ENCODE measurements around the gene HCN3.
A peak's percentile ranks its signal among the peaks of the same experiment; 100 is the strongest.
"Not testable (repeated sequence)": the region's sequence is repeated elsewhere in the genome, so short reads cannot be mapped to it uniquely, and the experiment has no call there.

Gene HCN3

DNA sequence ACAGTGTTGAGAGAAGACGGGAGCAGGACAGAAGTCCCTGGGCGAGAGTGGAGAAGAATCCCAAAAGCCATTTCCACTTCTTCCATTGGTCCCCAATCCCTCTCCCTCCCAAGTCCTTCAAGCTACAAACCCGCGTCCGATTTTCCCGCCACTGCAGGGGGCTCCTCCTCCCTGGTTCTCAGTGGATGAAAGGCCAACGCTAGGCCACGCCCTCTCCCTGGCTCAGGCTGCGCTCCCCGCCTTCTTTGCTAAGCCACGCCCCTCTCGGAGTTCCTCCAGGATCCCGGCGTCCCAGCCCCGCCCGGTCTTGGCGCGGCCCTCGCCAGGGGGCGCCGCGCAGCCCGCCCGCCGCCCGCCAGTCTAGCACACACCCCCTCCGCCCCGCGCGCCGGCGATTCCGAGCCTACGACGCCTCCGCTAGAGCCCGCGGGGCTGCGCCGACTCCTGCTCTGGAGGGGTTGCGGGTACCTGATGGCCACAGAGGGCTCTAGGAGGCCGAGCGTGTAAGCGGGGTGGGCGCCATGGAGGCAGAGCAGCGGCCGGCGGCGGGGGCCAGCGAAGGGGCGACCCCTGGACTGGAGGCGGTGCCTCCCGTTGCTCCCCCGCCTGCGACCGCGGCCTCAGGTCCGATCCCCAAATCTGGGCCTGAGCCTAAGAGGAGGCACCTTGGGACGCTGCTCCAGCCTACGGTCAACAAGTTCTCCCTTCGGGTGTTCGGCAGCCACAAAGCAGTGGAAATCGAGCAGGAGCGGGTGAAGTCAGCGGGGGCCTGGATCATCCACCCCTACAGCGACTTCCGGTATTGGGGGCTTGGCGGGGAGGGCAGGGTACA is at the start of gene HCN3:
Gene HCN3, plus strand, starts transcription at position 394 of the 832 bp plus-strand sequence. Its CDS starts 128 bp downstream, at position 522.
- peak; percentile 99 for DNase-seq

DNA sequence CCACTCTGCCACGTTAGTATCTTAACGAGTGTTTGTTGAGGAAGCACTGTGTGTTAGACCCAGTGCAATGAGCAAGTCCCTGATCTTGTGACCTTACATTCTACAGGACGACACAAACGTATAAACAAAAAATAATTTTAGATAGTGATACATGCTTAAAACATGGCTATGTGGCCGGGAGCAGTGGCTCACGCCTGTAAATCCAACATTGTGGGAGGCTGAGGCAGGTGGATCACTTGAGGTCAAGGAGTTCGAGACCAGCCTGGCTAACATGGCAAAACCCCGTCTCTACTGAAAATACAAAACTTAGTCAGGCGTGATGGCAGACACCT is 49.2 kb upstream of the HCN3 start:
- DNase-seq, result no peak

DNA sequence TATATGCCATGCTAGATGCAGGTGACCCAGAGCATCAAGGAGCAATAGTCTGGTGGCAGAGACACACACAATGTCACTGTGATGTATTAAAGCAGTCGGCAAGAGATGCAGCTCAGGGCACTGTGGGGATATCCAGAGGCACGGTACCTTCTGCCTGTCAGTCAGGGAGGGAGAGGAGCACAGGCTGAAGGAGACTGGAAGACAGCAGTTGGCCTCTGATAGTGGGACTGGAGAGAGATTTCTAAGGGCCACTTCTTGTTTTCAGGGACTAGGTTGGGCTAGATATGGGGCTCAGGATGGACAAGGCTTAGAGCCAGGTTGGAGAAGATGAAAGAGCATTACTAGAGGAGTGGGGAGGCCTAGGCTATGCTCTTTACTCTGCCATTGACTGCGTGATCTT is 46.0 kb upstream of the HCN3 start:
- not testable (repeated sequence) for DNase-seq

DNA sequence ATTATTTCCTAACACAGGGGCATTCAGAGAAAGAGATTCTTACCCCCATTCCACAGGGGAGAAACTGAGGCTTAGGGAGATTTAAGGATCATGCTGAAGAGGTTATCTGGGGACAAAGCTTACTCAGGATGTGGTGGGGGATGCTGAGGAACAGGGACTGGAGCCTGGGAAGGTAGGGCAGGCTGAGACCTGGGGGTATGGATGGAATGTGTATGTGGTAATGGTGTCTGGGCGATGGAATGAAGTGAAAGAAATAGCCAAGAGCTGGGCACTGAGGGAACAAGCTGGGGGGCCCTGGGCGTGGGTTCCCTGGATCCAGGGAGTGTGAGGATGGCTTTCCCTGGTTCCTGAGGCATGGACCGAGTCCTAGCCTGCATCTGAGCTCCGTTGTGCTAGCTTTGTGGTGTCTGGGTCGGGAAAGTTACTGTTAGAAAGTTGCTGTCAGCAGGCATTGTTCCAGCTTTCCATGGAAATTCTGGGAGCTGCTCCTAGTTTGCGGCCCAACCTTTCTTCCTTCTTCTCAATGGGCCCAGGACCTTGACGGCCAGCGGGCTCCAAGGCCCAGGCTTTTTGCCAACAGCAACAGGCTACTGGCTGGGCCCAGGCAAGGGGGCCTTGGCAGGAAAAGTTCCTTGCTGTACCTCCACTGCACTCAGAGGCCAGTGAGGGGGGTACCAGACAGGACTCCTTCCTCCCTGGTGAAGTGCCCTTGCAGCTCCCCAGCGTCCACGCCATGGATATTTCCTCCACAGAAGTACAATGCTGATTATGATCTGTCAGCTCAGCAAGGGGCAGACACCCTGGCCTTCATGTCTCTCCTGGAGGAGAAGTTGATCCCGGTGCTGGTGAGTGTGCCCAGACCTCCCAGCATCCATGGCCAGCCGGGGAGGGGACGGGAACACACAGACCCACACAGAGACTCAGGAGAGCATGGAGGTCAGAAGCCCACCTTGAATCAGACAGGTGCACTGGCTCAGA is 45.0 kb upstream of the HCN3 start:
- DNase-seq, result peak; percentile 85

DNA sequence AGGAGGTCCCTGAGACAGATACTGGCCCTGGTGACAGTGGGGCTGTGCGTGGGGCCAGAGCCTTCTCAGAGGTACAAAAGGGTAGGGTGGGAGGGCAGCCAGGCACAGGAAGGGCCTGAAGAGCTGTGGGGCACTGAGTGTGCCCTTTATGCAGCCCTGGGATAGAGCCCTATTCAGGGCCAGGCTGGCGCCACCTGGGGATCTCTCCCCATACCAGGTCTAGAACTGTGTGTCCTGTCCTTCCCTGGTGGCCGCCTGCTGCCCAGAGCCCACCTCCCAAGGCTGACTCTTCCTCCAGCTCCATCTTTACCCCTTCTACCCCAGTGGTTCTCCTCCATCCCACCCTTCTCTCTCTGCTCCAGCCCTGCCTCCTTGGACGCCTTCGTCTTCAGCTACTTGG is 43.8 kb upstream of the HCN3 start:
- not testable (repeated sequence) for DNase-seq

DNA sequence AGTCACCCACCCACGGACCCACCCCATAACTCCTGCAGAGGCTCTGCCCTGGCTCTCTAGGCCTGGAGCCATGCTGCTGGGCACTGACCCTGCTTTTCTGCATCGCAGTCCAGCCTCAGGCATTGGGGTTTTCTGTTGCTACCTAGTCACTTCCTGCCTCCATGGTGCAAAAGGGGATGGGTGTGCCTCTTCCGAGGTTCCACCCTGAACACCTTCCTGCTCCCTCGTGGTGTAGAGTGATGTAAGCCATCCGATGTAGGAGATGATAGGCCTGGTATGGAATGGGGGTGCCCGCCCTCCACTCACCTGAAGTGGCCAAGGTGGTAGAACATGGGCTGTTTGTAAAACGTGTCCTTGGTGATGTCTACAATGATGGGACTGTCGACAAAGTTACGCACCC is 41.9 kb upstream of the HCN3 start:
- DNase-seq, result not testable (repeated sequence)

DNA sequence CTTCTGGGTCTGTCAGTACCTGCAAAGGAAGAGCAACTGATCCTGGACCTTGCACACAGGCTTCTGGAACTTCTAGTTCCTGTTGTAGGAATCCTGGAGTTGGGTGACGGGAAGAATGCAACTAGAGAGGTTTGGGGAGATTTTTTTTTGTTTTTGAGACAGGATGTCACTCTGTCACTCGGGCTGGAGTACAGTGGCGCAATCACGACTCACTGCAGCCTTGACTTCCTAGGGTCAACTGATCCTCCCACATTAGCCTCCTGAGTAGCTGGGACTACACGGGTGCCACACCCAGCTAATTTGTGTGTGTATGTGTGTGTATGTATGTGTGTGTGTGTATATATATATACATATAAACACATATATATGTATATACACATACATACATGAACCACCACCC is 40.8 kb upstream of the HCN3 start:
- no peak for DNase-seq

DNA sequence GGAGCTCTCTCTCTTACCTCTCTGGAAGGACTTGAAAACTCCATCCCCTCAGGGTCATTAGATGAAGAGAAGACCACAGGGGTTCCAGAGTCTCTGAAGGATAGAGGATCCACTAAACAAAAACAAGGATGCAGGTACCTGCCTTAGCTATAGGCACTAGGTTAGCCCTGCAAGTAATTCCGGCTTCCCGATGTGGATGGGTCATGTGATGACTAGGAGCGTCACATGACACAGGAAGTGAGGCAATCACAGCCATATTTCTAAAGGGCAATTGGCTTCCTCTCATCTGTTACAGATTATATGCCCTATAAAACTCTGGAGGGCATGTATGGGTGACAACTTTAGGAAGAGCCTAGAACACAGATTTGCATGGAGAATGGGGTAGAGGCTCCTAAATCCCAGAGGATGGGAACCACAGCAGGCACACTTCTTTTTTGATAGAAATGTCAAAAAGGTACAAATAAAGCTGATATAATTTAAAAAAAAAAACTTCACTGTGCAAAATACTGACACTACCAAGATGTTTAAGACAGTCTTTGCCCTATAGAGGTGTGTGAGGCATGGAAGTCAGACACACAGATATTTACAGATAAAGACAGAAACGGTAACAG is 36.1 kb upstream of the HCN3 start:
- peak; percentile 79 for DNase-seq

DNA sequence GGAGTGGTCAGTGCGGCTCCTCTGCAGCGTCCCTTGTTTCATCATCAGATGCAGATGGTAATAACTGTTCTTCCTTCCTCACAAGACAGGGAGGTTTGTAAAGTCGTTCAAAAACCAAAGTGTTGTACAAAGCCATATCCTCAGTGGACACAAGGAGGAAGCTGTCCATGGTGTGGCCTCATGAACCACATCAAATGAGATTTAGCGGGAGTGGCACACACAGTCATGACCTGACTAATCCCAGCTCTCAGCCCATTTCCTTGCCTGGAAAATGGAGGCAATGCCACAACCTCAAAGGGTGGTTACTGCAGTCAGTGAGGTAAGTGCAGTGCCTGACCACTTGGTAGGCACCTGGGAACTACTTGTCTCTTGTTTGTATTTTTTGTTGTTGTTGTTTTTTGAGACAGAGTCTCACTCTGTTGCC is 35.4 kb upstream of the HCN3 start:
- DNase-seq, result no peak

DNA sequence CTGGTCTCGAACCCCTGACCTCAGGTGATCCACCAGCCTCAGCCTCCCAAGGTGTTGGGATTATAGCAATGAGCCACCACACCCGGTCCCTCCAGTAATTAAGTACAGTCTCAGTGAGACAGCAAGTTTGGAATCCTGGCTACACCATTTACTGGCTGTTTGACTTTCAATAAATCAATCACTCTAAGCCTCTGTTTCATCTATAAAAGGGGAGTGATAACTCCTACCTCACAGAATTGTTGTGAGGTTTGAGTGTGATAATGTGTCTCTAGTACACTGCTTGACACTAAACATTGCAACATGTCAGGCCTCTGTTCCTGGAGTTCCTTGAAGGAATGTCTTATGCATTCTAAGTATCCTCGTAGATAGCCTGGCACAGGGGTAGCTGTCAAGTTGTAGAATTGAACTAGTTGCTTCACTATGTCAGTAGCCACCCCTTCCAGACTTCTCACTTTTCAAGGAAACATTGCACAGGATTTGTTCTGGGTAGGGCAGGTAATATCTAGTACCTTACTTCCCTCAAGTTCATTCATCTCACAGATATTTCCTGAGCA is 34.4 kb upstream of the HCN3 start:
- DNase-seq, result no peak

DNA sequence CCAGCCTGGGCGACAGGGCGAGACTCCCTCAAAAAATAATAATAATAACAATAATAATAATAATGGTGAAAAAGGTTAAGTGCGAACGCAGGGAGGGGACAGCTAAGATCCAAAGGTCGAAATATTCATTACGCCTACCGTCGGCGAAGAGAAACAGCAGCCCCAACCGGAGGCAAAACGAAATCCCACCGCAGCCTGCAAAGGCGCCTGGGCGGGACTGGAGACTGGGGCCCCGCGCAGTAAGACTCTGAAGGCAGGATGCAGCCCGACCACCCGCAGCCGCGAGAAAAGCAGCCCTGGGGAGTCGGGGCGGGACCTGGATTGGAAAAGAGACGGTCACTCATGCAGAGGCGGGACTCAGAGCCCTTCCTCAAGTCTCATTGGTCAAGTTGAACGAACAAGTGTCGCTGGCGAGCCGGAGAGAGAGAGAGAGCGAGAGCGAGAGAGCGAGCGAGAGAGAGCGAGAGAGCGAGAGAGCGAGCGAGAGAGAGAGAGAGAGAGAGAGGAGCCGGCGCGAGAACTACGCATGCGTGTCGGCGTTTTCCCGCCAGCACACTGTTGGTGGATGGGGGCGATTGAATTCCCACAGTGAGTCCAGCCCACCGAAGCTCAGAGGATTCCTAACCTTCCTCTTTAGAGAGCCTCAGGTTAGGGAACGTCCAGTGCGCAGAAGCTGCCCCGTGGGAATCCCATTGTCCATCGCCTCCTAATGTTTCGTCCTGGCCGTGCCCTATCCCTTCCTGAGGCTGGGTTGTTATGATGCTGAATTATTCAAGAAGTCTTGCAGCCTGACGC is 32.7 kb upstream of the HCN3 start:
- DNase-seq, result peak; percentile 99

DNA sequence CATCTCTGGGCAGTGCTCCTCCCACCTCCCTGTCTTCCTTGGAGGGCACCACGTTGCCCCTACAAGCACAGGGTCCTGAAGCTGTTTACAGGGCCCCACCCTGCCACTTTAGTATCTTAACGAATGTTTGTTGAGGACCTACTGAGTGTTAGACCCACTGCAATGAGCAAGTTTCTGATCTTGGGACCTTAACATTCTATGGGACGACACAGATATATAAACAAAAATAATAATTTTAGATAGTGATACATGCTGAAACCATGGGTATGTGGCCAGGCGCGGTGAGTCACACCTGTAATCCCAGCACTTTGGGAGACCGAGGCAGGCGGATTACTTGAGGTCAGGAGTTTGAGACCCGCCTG is 32.1 kb upstream of the HCN3 start:
- DNase-seq, result no peak

DNA sequence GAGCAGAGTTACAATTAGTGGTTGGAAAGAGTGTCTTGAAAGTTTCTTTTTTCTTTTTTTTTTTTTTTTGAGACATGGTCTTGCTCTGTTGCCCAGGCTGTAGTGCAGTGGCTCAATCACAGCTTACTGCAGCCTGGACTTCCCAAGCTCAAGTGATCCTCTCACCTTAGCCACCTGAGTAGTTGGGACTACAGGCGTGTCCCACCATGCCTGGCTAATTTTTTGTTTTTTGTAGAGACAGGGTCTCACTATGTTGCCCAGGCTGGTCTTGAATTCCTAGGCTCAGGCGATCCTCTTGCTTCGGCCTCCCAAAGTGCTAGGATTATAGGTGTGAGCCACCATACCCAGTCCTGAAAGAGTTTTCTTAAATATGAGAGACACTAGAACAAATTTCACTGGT is 30.5 kb upstream of the HCN3 start:
- not testable (repeated sequence) for DNase-seq

DNA sequence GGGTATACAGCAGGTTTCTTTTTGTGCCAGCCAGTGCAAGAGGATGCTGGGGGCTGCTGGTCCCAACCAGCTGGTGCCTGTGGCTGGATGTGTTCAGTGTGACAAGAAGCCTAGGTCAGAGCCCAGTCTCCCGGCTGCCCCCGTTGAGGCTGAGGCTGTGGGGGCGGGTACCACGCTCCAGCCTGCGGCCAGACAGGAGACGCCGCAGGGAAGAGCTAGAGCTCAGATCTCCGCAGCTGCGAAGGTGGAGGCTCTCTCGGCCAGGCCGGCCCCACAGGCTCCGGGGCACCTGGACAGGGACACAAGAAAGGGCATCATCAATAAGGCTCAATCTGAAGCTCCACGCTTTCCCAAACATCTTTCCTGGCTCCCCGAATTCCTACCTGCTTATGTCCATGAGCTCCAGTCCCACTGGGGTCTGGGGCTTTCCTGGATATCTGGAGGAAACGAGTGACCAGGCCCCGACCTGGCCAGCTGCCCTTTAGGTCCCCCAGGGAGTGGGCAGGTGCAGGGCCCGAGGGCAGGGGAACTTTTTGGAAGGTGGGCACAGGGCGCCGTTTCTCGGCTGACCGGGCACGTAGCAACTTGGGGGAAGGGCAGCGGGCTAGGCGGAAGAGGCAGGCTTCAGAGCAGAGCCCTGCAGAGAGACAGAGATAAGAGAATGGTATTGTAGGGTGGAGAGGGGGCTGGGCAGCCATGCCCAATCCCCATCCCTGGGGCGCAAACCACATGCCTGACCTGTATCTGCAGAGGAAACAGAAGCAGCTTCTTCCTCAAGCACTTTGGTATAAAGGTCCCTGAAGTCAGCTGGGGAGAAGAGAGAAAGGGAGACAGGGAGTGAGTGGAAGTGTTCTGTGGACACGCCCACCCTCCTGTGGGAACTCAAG is 29.4 kb upstream of the HCN3 start:
- no peak for DNase-seq

DNA sequence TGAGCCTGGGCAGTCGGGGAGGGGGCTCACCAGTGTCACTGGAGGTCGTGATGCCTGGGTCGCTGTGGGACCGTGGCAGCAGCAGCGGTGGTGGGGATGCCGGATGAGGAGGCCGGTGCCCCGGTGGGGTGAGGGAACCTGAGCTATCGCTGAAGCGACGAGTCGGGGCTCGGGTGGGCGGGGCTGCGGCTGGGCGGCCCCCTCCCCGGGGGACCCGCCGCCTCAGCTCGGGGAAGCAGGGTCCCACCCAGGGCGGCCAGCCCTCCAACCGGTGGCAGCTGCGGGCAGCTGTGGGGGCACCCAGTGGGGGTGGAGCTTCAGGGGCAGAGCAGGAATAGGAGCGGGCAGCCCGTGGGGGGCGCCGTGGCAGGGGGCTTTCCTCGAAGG is 27.0 kb upstream of the HCN3 start:
- DNase-seq, result no peak

DNA sequence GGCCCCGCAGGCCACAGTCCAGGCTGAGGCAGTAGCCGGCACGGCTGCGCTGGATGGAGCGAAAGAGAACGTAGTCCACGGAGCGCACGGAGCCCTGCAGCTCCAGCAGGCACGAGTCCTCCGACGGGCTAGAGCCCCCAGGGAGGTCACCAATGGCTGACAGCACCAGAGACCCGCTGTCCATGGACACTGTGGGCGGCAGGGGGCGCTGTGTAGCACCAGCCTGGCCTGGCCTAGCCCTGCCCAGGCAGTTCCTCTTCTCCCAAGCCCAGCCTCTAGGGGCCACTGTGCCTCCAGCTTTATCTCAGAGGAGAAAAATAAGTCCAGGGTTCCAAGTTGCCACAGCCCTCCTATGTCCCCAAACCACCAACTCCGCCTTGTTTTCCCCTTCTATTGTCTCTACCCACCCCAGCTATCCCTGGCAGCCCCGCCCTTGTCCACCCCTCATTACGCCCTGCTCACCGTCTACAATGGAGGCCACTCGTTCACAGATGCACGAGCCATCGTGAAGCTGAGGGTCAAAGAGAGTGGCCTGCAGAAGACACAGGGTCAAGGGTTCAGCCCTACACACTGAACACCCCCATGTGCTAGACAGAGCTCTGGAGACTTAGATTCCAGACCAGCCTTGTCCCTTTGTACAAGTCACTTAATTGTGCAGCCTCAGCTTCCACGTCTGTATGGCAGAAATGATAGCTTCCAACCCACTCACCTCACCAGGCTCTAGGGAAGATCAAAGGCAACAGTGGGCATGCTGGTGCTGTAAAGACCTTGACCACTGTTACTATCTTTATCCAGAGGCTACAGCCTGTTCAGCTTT is 26.4 kb upstream of the HCN3 start:
- DNase-seq, result peak; percentile 93

DNA sequence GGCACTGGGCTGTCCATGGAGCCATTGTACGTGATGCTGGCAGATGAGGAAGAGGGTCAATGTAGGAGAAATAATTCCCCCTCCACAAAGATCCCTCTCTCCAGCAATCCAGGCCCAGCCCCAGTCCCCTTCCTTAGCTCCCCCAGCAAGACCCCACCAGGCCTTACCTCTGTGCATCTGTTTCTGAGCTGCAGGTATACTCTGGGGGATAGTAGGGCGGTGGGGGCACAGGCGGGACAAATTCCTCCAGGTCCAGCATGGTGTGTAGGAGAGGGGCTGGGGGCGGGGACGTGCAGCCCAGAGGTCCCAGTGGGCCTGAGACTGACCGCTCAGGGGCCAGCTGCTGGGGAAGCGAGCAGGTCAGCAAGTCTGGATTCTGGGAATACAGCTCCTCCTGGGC is 25.7 kb upstream of the HCN3 start:
- no peak for DNase-seq

DNA sequence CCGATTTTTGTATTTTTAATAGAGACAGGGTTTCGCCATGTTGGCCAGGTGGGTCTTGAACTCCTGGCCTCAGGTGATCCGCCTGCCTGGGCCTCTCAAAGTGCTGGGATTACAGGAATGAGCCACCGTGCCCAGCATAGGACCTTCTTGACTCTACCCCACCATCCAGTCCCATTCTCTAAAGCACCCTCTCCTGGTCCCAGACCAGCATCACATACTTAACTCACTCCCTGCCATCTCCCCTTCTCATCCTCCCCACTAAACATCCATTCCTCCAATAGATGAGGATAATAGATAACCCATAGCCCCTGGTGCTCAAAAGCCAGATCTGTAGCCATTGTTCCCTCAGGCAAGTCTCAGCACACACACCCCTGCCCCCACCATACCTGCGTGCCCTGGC is 24.1 kb upstream of the HCN3 start:
- DNase-seq, result no peak

DNA sequence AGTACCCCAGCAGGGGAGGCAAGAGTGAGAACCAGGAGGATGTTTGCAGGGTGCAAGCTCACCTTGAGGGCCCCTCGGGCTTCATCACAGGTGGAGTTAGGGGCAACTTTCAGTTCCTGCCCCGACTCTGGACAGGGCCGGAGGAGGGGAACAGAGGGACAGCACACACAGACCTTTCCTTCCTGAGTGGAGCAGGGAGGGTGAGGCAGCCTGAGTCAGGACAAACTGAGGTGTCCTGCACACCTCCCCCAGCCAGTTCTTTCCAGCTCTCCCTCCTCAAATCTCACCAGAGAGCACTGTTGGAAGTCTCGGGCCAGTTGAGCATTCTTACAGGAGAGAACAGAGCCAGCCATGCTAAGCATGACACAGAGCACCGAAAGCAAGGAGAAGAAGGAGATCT is 23.5 kb upstream of the HCN3 start:
- DNase-seq, result no peak

DNA sequence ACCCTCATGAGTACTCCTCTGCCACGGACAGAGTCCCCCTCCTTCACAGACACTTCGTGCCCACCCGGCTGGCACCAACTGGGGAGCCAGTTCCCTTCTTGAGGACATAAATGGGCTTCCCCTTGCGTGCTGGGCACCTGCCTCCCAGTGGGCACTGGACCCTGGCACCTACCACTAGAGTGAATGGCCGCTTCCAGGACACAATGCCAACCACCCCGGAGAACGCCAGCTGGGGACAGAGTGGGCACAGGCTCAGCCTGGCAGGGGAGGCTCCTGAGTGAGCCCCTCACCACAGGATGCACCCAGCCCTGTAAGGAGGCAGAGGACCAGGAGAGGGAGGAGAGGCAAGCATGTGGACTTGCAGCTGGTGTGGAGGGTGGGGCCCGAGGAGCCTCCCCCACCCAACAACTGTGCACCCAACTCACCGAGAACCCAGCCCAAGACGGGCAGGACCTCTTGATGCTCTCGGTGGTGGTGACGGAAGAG is 23.0 kb upstream of the HCN3 start:
- DNase-seq, result no peak
